GM12874 (cell line): ENCODE measurements around the gene DBT.

ENCODE experiments used
- CTCF ChIP-seq: IDR thresholded peaks from 2 replicates; pipeline ENCODE4 v1.5.1; 2011; ENCODE audit warnings: low read depth, mild to moderate bottlenecking, control low read depth, low read length, moderate library complexity; ENCODE audit not compliant: insufficient read depth

DBT gene

GRCh38 chr1:100229681-100230443, 19.8 kb downstream of the DBT start:
- no peak for TF ChIP-seq CTCF

- TF ChIP-seq CTCF = no peak
Measured at GRCh38 chr1:100222428-100222827, 27.2 kb downstream of the DBT start.

GRCh38 chr1:100219883-100220282, 29.8 kb downstream of the DBT start:
- TF ChIP-seq CTCF = no peak

- TF ChIP-seq CTCF = no peak
Measured at GRCh38 chr1:100219457-100219856, 30.2 kb downstream of the DBT start.

- TF ChIP-seq CTCF = no peak
Measured at GRCh38 chr1:100217834-100218233, 31.8 kb downstream of the DBT start.

GRCh38 chr1:100215101-100215500, 34.5 kb downstream of the DBT start:
- TF ChIP-seq CTCF = no peak

GRCh38 chr1:100213141-100213540, 36.5 kb downstream of the DBT start:
- TF ChIP-seq CTCF = no peak

- no peak for TF ChIP-seq CTCF
Measured at GRCh38 chr1:100206301-100206700, 43.3 kb downstream of the DBT start.
